GM12865 (cell line): Measurements from ENCODE around the gene RGR.

ENCODE experiments used
- DNase-seq: peaks from one replicate; pipeline ENCODE4 v3.0.0; 2010; ENCODE audit warnings: low read depth
- H3K4me3 ChIP-seq: 2 replicates; pipeline ENCODE4 v1.5.1; 2011; ENCODE audit warnings: mild to moderate bottlenecking, low read depth, low read length, control low read depth
- CTCF ChIP-seq: IDR thresholded peaks from 2 replicates; pipeline ENCODE4 v1.5.1; 2011; ENCODE audit warnings: low read length, control low read depth, low read depth, inconsistent platforms; ENCODE audit not compliant: insufficient read depth; ENCODE audit errors: missing control alignments

RGR gene

GRCh38 chr10:84217746-84218145 is 27.1 kb upstream of the RGR start:
- TF ChIP-seq CTCF, result no peak
- no peak for DNase-seq

GRCh38 chr10:84221916-84222315 is 22.9 kb upstream of the RGR start:
- no peak for DNase-seq
- no peak overlapping the region for H3K4me3 ChIP-seq
- no peak for TF ChIP-seq CTCF

More at GRCh38 chr10:84217746-84218145, 27.1 kb upstream of the RGR start:
- H3K4me3 ChIP-seq, result no peak overlapping the region

- H3K4me3 ChIP-seq, result no peak overlapping the region
- DNase-seq, result no peak
- no peak for TF ChIP-seq CTCF
Observed at GRCh38 chr10:84224411-84225028, 20.3 kb upstream of the RGR start.

GRCh38 chr10:84225427-84226173 is 19.3 kb upstream of the RGR start, which contains the start of gene LRIT2:
TSS of gene LRIT2 (minus strand) at chr10:84225544. CDS start at chr10:84225520, 24 bp downstream.
- TF ChIP-seq CTCF, result no peak
- no peak for DNase-seq
- H3K4me3 ChIP-seq, result no peak within 1 kb of the TSS

GRCh38 chr10:84226616-84227015 is 18.2 kb upstream of the RGR start:
- DNase-seq, result no peak
- TF ChIP-seq CTCF, result no peak
- H3K4me3 ChIP-seq, result no peak overlapping the region

GRCh38 chr10:84227810-84228209 is 17.0 kb upstream of the RGR start:
- TF ChIP-seq CTCF, result no peak
- H3K4me3 ChIP-seq, result no peak overlapping the region
- no peak for DNase-seq

- no peak for TF ChIP-seq CTCF
- no peak overlapping the region for H3K4me3 ChIP-seq
- no peak for DNase-seq
Observed at GRCh38 chr10:84230359-84230758, 14.5 kb upstream of the RGR start.
